H1 (cell line): ENCODE measurements around the gene GCH1. TPM values are rescaled to one million over a fixed set of nuclear protein-coding genes. Genes with fewer than 3 reads are reported as not detected.

Experiments used
- CTCF ChIA-PET: fragments of 300-600 bp; sonication (Branson Sonifier 250); formaldehyde crosslinking; loops from one replicate; lab custom pipeline; 2021; ENCODE audit not compliant: partially characterized antibody; lab: Charles Lee
- POLR2A ChIA-PET: fragments of 300-600 bp; sonication (Branson Sonifier 250); formaldehyde crosslinking; loops from one replicate; lab custom pipeline; 2021; ENCODE audit warnings: inconsistent platforms; ENCODE audit not compliant: partially characterized antibody; lab: Charles Lee
- DNase-seq, 2 experiments: peaks; one replicate each; pipeline versions ENCODE4 v3.0.0 to v3.0.0-alpha.2; 2010 to 2022; ENCODE audit warnings: low spot score in 2 of 2, low read depth in 1 of 2, mixed read lengths in 1 of 2
- FAIRE-seq: peaks from 2 replicates; lab custom pipeline; 2011; peaks lifted over from hg19 to GRCh38; lab: Jason Lieb, UNC
- H2AFZ ChIP-seq: 2 replicates; pipeline ENCODE4 v1.8.1; 2012; ENCODE audit warnings: low read length, inconsistent platforms
- H2AK5ac ChIP-seq: 2 replicates; pipeline ENCODE4 v1.6.1; 2013; ENCODE audit warnings: low read depth, low read length
- H2BK120ac ChIP-seq: replicated peaks from 2 replicates; pipeline ENCODE3; 2013; ENCODE audit warnings: low read depth, low read length, inconsistent platforms
- H2BK12ac ChIP-seq: 2 replicates; pipeline ENCODE4 v1.6.1; 2013; ENCODE audit warnings: low read depth, low read length
- H2BK15ac ChIP-seq: 2 replicates; pipeline ENCODE4 v1.6.1; 2013; ENCODE audit warnings: low read length
- H2BK20ac ChIP-seq: 2 replicates; pipeline ENCODE4 v1.6.1; 2013; ENCODE audit warnings: low read length
- H2BK5ac ChIP-seq: 2 replicates; pipeline ENCODE4 v1.6.1; 2013; ENCODE audit warnings: low read depth, low read length
- H3K14ac ChIP-seq: 2 replicates; pipeline ENCODE4 v1.6.1; 2013; ENCODE audit warnings: inconsistent platforms; ENCODE audit not compliant: insufficient read length
- H3K18ac ChIP-seq: 2 replicates; pipeline ENCODE4 v1.6.1; 2013; ENCODE audit warnings: low read length; ENCODE audit errors: extremely low read depth
- H3K23ac ChIP-seq: 2 replicates; pipeline ENCODE4 v1.6.1; 2013; ENCODE audit warnings: inconsistent platforms; ENCODE audit not compliant: insufficient read length
- H3K23me2 ChIP-seq: 2 replicates; pipeline ENCODE4 v1.6.1; 2013; ENCODE audit warnings: low read depth, low read length
- H3K27ac ChIP-seq: 2 replicates; pipeline ENCODE4 v1.6.1; 2011; ENCODE audit warnings: low read depth, low read length, inconsistent platforms
- H3K27me3 ChIP-seq, 4 experiments: replicated peaks in 1 of 4; 1 replicate in 1 of 4; 2 replicates in 3 of 4; pipeline versions ENCODE4 v1.6.1 to v1.8.1; 2011 to 2013; ENCODE audit warnings: low read length in 3 of 4, mild to moderate bottlenecking in 3 of 4, inconsistent platforms in 2 of 4, mixed read lengths in 2 of 4, moderate library complexity in 1 of 4; ENCODE audit not compliant: control insufficient read depth in 3 of 4, insufficient read depth in 3 of 4; ENCODE audit errors: extremely low read depth in 1 of 4
- H3K36me3 ChIP-seq, 4 experiments: 2 replicates each; pipeline versions ENCODE4 v1.6.1 to v1.8.1; 2011 to 2013; ENCODE audit warnings: mild to moderate bottlenecking in 4 of 4, low read length in 3 of 4, moderate library complexity in 2 of 4, control low read depth in 1 of 4, inconsistent platforms in 1 of 4; ENCODE audit not compliant: insufficient read depth in 4 of 4, control insufficient read depth in 2 of 4
- H3K4ac ChIP-seq: replicated peaks from 2 replicates; pipeline ENCODE3; 2013; ENCODE audit warnings: low read length, low read depth, mixed read lengths, inconsistent platforms; ENCODE audit not compliant: insufficient read length
- H3K4me1 ChIP-seq, 4 experiments: replicated peaks in 1 of 4; 1 replicate in 1 of 4; 2 replicates in 3 of 4; pipeline versions ENCODE4 v1.6.1 to v1.8.1; 2011 to 2013; ENCODE audit warnings: low read length in 3 of 4, inconsistent platforms in 2 of 4, mixed read lengths in 1 of 4; ENCODE audit not compliant: insufficient read depth in 4 of 4, control insufficient read depth in 3 of 4
- H3K4me2 ChIP-seq, 2 experiments: 2 replicates each; pipeline versions ENCODE4 v1.6.1 to v1.8.1; 2011 to 2013; ENCODE audit warnings: low read depth in 2 of 2, low read length in 2 of 2, control low read depth in 1 of 2, inconsistent platforms in 1 of 2, mild to moderate bottlenecking in 1 of 2; ENCODE audit not compliant: insufficient read depth in 1 of 2
- H3K4me3 ChIP-seq, 4 experiments: fragments of 200-600, 300-600 bp in 1 of 4; sonication (generic), shearing (Covaris generic), sonication (Bioruptor Twin) in 1 of 4; 2 replicates each; pipeline versions ENCODE4 v1.5.1 to v1.8.1; 2011 to 2016; ENCODE audit warnings: low read length in 4 of 4, low read depth in 3 of 4, control low read depth in 2 of 4, inconsistent platforms in 2 of 4, mild to moderate bottlenecking in 2 of 4, mixed read lengths in 1 of 4, moderate library complexity in 1 of 4; ENCODE audit not compliant: insufficient read depth in 2 of 4; ENCODE audit errors: extremely low read depth in 1 of 4
- H3K56ac ChIP-seq: replicated peaks from 2 replicates; pipeline ENCODE3; 2013; ENCODE audit warnings: low read depth, mild to moderate bottlenecking, mixed read lengths, low read length, inconsistent platforms; ENCODE audit not compliant: insufficient read length
- H3K79me1 ChIP-seq: 2 replicates; pipeline ENCODE4 v1.6.1; 2013; ENCODE audit warnings: low read depth, low read length, control low read depth
- H3K79me2 ChIP-seq, 2 experiments: 2 replicates each; pipeline versions ENCODE4 v1.6.1 to v1.8.1; 2012 to 2013; ENCODE audit warnings: low read length in 2 of 2, mild to moderate bottlenecking in 2 of 2, inconsistent platforms in 1 of 2; ENCODE audit not compliant: insufficient read depth in 2 of 2, control insufficient read depth in 1 of 2
- H3K9ac ChIP-seq, 4 experiments: replicated peaks in 1 of 4; 1 replicate in 1 of 4; 2 replicates in 3 of 4; pipeline versions ENCODE4 v1.6.1 to v1.8.1; 2011 to 2013; ENCODE audit warnings: low read depth in 3 of 4, low read length in 3 of 4, control low read depth in 2 of 4, mild to moderate bottlenecking in 2 of 4, moderate library complexity in 2 of 4, inconsistent platforms in 1 of 4; ENCODE audit errors: extremely low read depth in 1 of 4
- H3K9me3 ChIP-seq, 2 experiments: 2 replicates each; pipeline versions ENCODE4 v1.6.1 to v1.8.1; 2012 to 2013; ENCODE audit warnings: mild to moderate bottlenecking in 2 of 2, moderate library complexity in 2 of 2, control low read depth in 1 of 2, inconsistent platforms in 1 of 2, low read depth in 1 of 2, low read length in 1 of 2, mixed read lengths in 1 of 2; ENCODE audit not compliant: insufficient read depth in 2 of 2
- H4K20me1 ChIP-seq, 2 experiments: replicated peaks in 1 of 2; 2 replicates each; pipeline versions ENCODE3 to v1.8.1; 2011 to 2013; ENCODE audit warnings: inconsistent platforms in 2 of 2, low read length in 2 of 2, mild to moderate bottlenecking in 1 of 2; ENCODE audit not compliant: insufficient read depth in 2 of 2, control insufficient read depth in 1 of 2
- H4K5ac ChIP-seq: 2 replicates; pipeline ENCODE4 v1.6.1; 2013; ENCODE audit warnings: low read length, low read depth, mixed read lengths, inconsistent platforms; ENCODE audit not compliant: insufficient read length
- H4K8ac ChIP-seq: 2 replicates; pipeline ENCODE4 v1.8.0; 2013; ENCODE audit warnings: mild to moderate bottlenecking, moderate library complexity, low read length, inconsistent platforms; ENCODE audit not compliant: insufficient read depth; ENCODE audit errors: extremely low read depth
- H4K91ac ChIP-seq: replicated peaks from 2 replicates; pipeline ENCODE3; 2013; ENCODE audit warnings: low read length, mixed read lengths, inconsistent platforms; ENCODE audit not compliant: insufficient read length
- CHD1 ChIP-seq: IDR thresholded peaks from 2 replicates; pipeline ENCODE4 v1.6.1; 2012; ENCODE audit warnings: low read depth, low read length, improper control_type of control experiment
- POU5F1 ChIP-seq: IDR thresholded peaks from 2 replicates; pipeline ENCODE4 v1.6.1; 2011; ENCODE audit warnings: low read depth, mild to moderate bottlenecking, low read length, moderate library complexity
- RAD21 ChIP-seq, 2 experiments: IDR thresholded peaks in 1 of 2; conservative IDR thresholded peaks in 1 of 2; 2 replicates each; pipeline ENCODE4 v1.6.1; 2011; ENCODE audit warnings: low read depth in 2 of 2, low read length in 2 of 2, improper control_type of control experiment in 1 of 2, inconsistent platforms in 1 of 2, mild to moderate bottlenecking in 1 of 2, moderate library complexity in 1 of 2
- RFX5 ChIP-seq: IDR thresholded peaks from 2 replicates; pipeline ENCODE4 v1.6.1; 2011; ENCODE audit warnings: low read depth, low read length, improper control_type of control experiment, borderline replicate concordance
- TBP ChIP-seq: IDR thresholded peaks from 2 replicates; pipeline ENCODE4 v1.6.1; 2011; ENCODE audit warnings: low read depth, low read length, improper control_type of control experiment
- WGBS, 2 experiments: shearing (Covaris generic) in 1 of 2; methylation state at CpG; one replicate each; pipeline versions ENCODE4 v1.1.6 to v1.1.7; 2013 to 2015; ENCODE audit warnings: low lambda C conversion rate in 2 of 2, mixed read lengths in 2 of 2, inconsistent platforms in 1 of 2, low coverage in 1 of 2, missing lambda C conversion rate in 1 of 2; ENCODE audit not compliant: insufficient replicate concordance in 2 of 2, insufficient coverage in 1 of 2, insufficient read length in 1 of 2; ENCODE audit errors: extremely low coverage in 1 of 2, missing lambda C conversion rate in 1 of 2; 5-methylcytosine and 5-hydroxymethylcytosine counted together
- polyA plus RNA-seq, 7 experiments: library from polyadenylated mRNA; depleted of rRNA in 3 of 7; stranded (reverse) in 5 of 7; unstranded in 2 of 7; fragments of >200 nt in 5 of 7; fragments of 200-250 nt in 2 of 7; gene quantifications; 1 replicate in 5 of 7; 2 replicates in 1 of 7; 4 replicates in 1 of 7; pipeline versions ENCODE4 v1.2.1 to v1.2.3, GENCODE V29; 2011 to 2013; ENCODE audit warnings: missing spikeins in 2 of 7, mixed read lengths in 2 of 7
- total RNA-seq: library from RNA; stranded (reverse); fragmentation: NEBNext Ultra II Directional; extraction: Animal tissue kit (Norgen Biotek cat#: 25700); gene quantifications from 2 replicates; pipeline ENCODE4 v1.2.1, GENCODE V29; 2021
- TF ChIP-seq, protein P1 (sequence below), 3 experiments: IDR thresholded peaks; 1 replicate in 2 of 3; 2 replicates in 1 of 3; pipeline versions ENCODE4 v1.5.1 to v1.6.1; 2011; ENCODE audit warnings: low read length in 3 of 3, mild to moderate bottlenecking in 3 of 3, inconsistent platforms in 2 of 3, low read depth in 1 of 3, moderate library complexity in 1 of 3; ENCODE audit not compliant: insufficient read depth in 1 of 3; ENCODE audit errors: control extremely low read depth in 1 of 3
- TF ChIP-seq, protein P2 (sequence below): IDR thresholded peaks from 2 replicates; pipeline ENCODE4 v1.6.1; 2011; ENCODE audit warnings: low read depth, mild to moderate bottlenecking, low read length; ENCODE audit not compliant: insufficient read depth

The GCH1 gene
- total and polyA plus RNA-seq, 2 of the 8 experiments (the other 6 are each of a cell fraction or from before 2014, with no cell fraction given), result 7.3 to 7.9 TPM

DNA sequence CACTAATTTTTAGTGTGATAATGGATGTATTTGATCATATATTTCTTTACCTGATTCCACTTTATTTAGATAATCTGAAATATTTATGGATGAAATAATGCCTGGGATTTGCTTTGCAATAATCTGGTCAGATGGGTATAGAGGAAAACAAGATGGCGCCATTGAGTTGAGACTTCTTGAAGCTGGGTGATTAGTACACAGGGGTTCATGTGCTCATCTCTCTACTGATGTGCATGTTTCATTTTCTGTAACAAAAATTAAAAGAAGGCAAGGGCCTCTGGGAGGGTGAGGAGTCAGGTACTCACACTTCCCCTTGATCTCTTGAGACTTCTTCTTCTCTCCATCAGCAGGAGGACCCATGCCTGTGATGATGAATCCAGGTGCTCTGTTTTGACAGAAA is 61.8 kb downstream of the GCH1 start:
- no peak overlapping the region for H3K4me2 ChIP-seq
- no peaks in the 10 kb centered on the region for H4K20me1 ChIP-seq
- no peak overlapping the region for H2BK120ac ChIP-seq
- no peaks in the 10 kb centered on the region for H3K36me3 ChIP-seq
- DNase-seq, result no peak
- ChIA-PET POLR2A (interaction anchor here (1.5 kb wide), 1 partner anchor 62 kb away, joined by 4 read pairs; no protein-coding TSS in a partner anchor), CTCF (interaction anchor here (1.0 to 2.1 kb wide), 5 partner anchors 8 to 63 kb away, joined by 3 to 5 read pairs (median 4); no protein-coding TSS in a partner anchor)
- no peaks in the 10 kb centered on the region for H3K79me1 ChIP-seq
- H2AFZ ChIP-seq, result no peak overlapping the region
- no peak overlapping the region for H2AK5ac ChIP-seq
- no peaks in the 10 kb centered on the region for H3K4me1 ChIP-seq
- no peak overlapping the region for H2BK20ac ChIP-seq
- no peak overlapping the region for H3K4me3 ChIP-seq
- H3K79me2 ChIP-seq, result no peaks in the 10 kb centered on the region
- FAIRE-seq, result no peak
- H3K9me3 ChIP-seq, result no peaks in the 10 kb centered on the region
- no peak overlapping the region for H2BK15ac ChIP-seq
- no peak overlapping the region for H4K8ac ChIP-seq
- H4K91ac ChIP-seq, result no peak overlapping the region
- no peak overlapping the region for H3K18ac ChIP-seq
- H3K56ac ChIP-seq, result no peak overlapping the region
- no peak overlapping the region for H3K9ac ChIP-seq
- no peak overlapping the region for H2BK5ac ChIP-seq
- no peak overlapping the region for H4K5ac ChIP-seq
- TF ChIP-seq TBP (no peak), CHD1 (no peak), RAD21 (IDR thresholded peaks at IDR 0.05 in 1 of 2, conservative IDR thresholded peaks at IDR 0.05 in 1 of 2; ENCODE audit: low read depth in 2 of 2, low read length in 2 of 2) (peak in 1 of 2 experiments; percentile 27; a peak in 1 of 4 replicates), POU5F1 (no peak), RFX5 (no peak)
- TF ChIP-seq, protein P1, sequence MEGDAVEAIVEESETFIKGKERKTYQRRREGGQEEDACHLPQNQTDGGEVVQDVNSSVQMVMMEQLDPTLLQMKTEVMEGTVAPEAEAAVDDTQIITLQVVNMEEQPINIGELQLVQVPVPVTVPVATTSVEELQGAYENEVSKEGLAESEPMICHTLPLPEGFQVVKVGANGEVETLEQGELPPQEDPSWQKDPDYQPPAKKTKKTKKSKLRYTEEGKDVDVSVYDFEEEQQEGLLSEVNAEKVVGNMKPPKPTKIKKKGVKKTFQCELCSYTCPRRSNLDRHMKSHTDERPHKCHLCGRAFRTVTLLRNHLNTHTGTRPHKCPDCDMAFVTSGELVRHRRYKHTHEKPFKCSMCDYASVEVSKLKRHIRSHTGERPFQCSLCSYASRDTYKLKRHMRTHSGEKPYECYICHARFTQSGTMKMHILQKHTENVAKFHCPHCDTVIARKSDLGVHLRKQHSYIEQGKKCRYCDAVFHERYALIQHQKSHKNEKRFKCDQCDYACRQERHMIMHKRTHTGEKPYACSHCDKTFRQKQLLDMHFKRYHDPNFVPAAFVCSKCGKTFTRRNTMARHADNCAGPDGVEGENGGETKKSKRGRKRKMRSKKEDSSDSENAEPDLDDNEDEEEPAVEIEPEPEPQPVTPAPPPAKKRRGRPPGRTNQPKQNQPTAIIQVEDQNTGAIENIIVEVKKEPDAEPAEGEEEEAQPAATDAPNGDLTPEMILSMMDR (IDR thresholded peaks at IDR 0.05; ENCODE audit: control extremely low read depth in 1 of 3, insufficient read depth in 1 of 3, low read depth in 1 of 3, low read length in 3 of 3), result peak in 1 of 3 experiments; percentile 6; a peak in 1 of 4 replicates
- TF ChIP-seq, protein P2, sequence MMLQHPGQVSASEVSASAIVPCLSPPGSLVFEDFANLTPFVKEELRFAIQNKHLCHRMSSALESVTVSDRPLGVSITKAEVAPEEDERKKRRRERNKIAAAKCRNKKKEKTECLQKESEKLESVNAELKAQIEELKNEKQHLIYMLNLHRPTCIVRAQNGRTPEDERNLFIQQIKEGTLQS, result no peak
- peaks cover 2% of the 10 kb centered on the region; the same call in 1 of the 2 replicates for H3K23me2 ChIP-seq
- WGBS, 2 experiments, result 88% methylated on average over 1 of the region's 1 CpG; no CpG with 5 or more reads in 1 of the 2 experiments
- H3K27me3 ChIP-seq, result no peaks in the 10 kb centered on the region
- no peak overlapping the region for H3K23ac ChIP-seq
- H3K14ac ChIP-seq, result no peak overlapping the region
- no peak overlapping the region for H3K4ac ChIP-seq
- no peak overlapping the region for H2BK12ac ChIP-seq
- no peak overlapping the region for H3K27ac ChIP-seq
